AG04449 (cell line): ENCODE measurements around the gene P4HA3.

ENCODE experiments used
- CTCF ChIA-PET: fragments of 350-600 bp; formaldehyde crosslinking; extraction: SDS; loops from one replicate; lab custom pipeline; 2021; ENCODE audit warnings: antibody characterized with exemption; lab: Yijun Ruan, JAX
- POLR2A ChIA-PET: fragments of 400-600, 350-600 bp; formaldehyde crosslinking; extraction: SDS; loops from one replicate; lab custom pipeline; 2020; ENCODE audit warnings: antibody characterized with exemption, inconsistent platforms; lab: Yijun Ruan, JAX
- DNase-seq: peaks from one replicate; pipeline ENCODE4 v3.0.0-alpha.2; 2010; ENCODE audit warnings: low read depth, low spot score
- H3K4me3 ChIP-seq: 2 replicates; pipeline ENCODE4 v1.5.1; 2011; ENCODE audit warnings: low read depth, mild to moderate bottlenecking, control low read depth, low read length
- TF ChIP-seq, protein P1 (sequence below): IDR thresholded peaks from one replicate; pipeline ENCODE4 v1.5.1; 2011; ENCODE audit warnings: mild to moderate bottlenecking, moderate library complexity, low read length, control low read depth, inconsistent platforms; ENCODE audit not compliant: insufficient read depth; ENCODE audit errors: missing control alignments

Gene P4HA3

DNA sequence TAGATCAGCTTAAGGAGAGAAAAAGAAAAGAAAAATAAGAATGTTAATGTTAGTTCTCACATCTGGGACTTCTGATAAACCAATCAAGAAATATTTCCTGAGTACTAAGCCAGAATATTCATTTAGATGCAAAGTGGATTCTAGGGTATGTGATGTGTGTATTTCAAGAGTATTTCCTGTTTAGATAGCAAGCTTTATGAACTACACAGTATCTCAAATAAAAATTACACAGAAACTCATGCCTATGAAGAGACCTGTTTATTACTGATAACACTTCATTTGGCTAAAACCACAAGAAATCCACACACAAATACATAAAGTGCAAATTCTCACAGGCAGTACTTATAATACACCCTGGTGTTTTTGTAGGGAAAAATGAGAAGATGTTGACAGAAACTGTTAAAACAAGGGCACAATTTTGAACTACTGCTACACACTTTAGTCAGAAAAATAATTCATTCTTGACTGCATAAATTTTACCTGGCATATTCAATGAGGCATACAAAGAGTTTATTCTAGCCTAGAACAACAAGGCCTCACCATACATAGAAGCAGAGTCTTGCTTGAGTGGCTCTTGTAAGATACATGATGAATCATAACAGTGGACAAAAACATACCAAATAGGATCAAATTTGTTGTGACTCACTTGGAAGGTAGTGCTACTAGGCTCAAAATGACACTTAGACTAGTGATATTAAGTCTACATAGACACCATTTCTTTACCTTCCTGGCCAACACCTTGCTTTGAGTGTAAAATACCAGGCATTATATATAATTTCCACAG lies 18.8 kb upstream of the P4HA3 start:
- CTCF ChIA-PET = interaction anchor here (1.1 to 1.5 kb wide), 3 partner anchors 9 to 74 kb away, joined by 3 to 10 read pairs (median 3); no protein-coding TSS in a partner anchor
- DNase-seq = no peak
- POLR2A ChIA-PET = no interaction called here
- TF ChIP-seq, protein P1, sequence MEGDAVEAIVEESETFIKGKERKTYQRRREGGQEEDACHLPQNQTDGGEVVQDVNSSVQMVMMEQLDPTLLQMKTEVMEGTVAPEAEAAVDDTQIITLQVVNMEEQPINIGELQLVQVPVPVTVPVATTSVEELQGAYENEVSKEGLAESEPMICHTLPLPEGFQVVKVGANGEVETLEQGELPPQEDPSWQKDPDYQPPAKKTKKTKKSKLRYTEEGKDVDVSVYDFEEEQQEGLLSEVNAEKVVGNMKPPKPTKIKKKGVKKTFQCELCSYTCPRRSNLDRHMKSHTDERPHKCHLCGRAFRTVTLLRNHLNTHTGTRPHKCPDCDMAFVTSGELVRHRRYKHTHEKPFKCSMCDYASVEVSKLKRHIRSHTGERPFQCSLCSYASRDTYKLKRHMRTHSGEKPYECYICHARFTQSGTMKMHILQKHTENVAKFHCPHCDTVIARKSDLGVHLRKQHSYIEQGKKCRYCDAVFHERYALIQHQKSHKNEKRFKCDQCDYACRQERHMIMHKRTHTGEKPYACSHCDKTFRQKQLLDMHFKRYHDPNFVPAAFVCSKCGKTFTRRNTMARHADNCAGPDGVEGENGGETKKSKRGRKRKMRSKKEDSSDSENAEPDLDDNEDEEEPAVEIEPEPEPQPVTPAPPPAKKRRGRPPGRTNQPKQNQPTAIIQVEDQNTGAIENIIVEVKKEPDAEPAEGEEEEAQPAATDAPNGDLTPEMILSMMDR = no peak
- no peak overlapping the region for H3K4me3 ChIP-seq

DNA sequence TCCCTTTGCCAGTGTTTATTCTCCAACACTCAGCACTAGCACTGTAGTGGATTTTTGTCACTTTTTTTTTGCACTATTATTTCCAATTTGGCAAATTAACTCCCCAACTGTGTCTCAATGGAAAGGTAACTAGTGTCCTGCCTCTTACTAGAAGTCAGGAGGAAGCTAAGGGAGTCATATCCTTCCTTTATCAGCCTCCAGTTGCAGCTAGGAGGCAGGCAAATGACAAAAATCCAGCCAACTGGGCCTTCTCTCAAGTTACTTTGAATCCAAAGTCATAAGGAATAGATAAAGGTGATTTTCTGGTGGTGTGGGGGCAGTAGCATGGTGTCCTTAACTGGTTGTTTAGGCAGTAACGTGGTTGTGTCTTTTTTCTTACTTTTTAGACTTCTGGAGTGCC lies 15.6 kb upstream of the P4HA3 start:
- ChIA-PET POLR2A (no interaction called here), CTCF (no interaction called here)
- no peak for DNase-seq
- TF ChIP-seq, protein P1 = no peak
- H3K4me3 ChIP-seq = no peak overlapping the region

DNA sequence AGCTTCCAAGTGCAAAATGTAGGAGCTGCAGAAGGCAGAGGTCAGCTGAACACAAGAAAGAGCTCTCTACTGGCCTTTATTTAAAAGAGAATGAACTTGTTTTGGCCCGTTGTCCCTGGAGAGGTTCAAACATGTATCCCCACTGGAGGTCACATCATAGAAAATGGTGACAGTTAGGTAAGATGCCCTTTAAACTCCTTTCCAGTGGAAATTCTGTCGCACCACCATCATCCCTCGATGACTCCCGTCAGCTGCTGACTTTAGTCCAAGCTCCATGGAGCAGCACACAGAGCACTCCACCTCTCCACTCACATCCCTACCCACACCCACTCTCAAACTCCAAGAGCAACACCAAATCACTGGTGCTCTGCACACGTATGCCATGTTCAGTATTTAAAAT lies 15.2 kb upstream of the P4HA3 start:
- POLR2A ChIA-PET = no interaction called here
- TF ChIP-seq, protein P1 = no peak
- H3K4me3 ChIP-seq = no peak overlapping the region
- CTCF ChIA-PET = interaction anchor here (2.7 kb wide), 1 partner anchor 70 kb away, joined by 18 read pairs; no protein-coding TSS in a partner anchor
- DNase-seq = no peak

GRCh38 chr11:74325649-74326645 lies 14.5 kb upstream of the P4HA3 start:
- peak; percentile 74 for DNase-seq
- POLR2A ChIA-PET = interaction anchor here (0.8 kb wide), 1 partner anchor 41 kb away, joined by 3 read pairs; no protein-coding TSS in a partner anchor
- H3K4me3 ChIP-seq = no peak overlapping the region
- TF ChIP-seq, protein P1 = no peak
- CTCF ChIA-PET = interaction anchor here (1.1 to 2.7 kb wide), 3 partner anchors 10 to 70 kb away, joined by 3 to 18 read pairs (median 4); no protein-coding TSS in a partner anchor

DNA sequence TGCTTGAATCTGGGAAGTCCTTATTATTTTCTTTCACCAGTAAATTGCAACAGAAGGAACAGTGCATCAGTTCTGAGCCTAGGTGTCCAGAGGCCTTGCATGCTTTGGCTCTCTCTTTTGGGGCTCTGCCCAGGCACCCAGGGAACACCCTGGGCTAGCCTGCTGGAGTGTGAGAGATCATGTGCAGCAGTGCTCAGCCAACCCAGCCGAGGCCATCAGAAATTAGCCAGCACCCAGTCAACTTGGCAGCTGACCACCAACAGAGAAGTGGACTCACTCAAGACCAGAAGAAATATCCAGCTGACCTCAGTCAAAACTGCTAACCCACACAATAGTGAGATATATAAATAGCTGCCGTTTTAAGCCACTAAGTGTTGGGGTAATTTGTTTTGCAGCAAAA lies 11.2 kb upstream of the P4HA3 start:
- TF ChIP-seq, protein P1 = no peak
- CTCF ChIA-PET = interaction anchor here (0.8 to 8.3 kb wide), 8 partner anchors 10 to 106 kb away, joined by 3 to 110 read pairs (median 5); partner anchors contain the start of gene P4HA3
- POLR2A ChIA-PET = no interaction called here
- no peak for DNase-seq
- no peak overlapping the region for H3K4me3 ChIP-seq
